ENCODE measurements around the gene CRTC1. TPM values are rescaled to one million over a fixed set of nuclear protein-coding genes. Genes with fewer than 3 reads are reported as not detected.

Gene CRTC1
- total RNA-seq, 1 donor from 2014 or later = 9.1 TPM

DNA sequence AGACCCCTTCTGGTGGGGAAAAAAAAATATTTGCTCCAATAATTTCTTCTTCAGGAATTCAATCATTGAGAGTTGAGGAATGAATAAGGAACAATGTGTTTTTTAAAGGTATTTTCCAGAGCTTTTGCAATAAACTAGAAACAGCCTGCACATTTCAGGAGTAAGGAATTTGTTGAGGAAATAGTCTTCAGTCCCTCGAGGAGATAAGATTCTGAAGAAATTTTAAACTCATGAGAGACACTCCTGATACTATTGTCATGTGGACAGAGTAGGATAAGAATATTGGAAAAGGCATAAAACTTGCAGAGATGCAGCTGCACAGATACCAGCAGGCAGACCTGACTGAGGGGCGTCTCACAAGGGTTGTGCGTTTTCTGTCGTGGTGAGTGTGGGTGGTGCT, 71.0 kb downstream of the CRTC1 start:
- intact Hi-C loops (cut with DNase I) = no loop called here
- DNase-seq = no peak

DNA sequence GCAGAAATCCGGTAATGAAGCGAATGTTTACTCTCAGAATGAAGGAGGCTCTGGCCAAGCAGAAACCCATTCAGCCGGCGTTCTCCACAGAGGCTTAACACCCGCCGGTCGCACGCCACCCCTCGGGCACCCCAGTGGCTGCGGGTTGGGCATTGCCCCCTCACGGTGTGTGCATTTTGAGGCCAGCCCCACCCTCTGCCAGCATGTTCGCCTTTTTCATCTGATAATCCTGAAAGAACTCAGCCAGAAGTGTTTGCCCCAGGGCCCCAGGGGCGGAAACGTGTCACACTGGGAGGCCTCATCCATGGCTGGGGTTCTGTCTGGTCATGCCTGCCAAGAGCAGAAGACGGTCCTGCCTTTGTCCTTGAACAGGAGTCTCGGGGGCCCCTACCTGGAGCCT, 73.4 kb downstream of the CRTC1 start:
- intact Hi-C loops (cut with DNase I) = no loop called here
- DNase-seq (no peak), ATAC-seq (ENCODE audit: poor library complexity) (no peak)

More for the DNA sequence above, 71.0 kb downstream of the CRTC1 start:
- ATAC-seq (ENCODE audit: poor library complexity) = no peak

DNA sequence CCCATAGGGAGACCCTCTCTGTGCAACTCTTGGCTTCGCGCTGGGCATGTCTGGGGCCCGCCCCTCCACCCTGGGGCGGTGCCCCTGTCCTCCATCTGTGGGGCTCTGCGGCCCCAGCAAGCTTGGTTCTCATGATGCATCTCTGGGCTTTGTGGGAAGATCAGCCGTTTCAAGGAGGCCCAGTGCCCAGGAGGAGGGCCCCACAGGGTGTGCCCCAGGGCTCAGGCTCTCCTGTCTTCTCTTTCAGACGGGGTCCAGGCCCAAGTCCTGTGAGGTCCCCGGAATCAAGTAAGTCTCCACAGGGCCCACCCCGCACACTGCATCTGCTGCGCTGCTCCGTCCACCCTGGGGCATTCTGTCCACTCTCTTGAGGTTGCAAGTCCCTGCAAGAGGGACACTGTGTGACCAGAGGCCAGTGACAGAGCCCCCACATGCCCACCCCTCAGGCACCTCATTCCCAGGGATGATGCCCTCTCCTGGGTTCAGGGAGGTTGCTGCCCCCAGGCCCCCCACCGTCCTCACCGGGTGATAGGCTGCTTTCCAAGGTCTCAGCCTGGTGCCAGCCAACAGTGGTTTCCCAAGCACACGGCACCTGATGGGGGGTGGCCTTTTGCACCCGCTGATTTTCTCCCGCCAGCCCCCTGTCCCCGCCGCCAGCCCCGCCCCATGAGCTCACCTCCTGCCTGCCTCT, 76.0 kb downstream of the CRTC1 start:
- intact Hi-C loops (cut with DNase I) = no loop called here
- no peak for ATAC-seq (ENCODE audit: poor library complexity)
- DNase-seq = no peak

DNA sequence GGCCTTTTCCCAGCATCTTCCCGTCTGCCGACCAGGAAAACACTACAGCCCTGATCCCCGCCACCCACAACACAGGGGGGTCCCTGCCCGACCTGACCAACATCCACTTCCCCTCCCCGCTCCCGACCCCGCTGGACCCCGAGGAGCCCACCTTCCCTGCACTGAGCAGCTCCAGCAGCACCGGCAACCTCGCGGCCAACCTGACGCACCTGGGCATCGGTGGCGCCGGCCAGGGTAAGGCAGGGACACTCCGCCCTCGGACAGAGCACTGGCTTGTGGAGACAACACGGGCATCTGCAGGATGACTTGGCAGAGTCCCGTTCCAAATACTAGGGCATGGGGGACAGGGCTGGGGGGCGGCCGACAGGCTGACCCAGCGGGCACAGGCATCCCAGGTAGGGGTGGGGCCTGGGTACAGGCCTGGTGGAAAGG, 76.5 kb downstream of the CRTC1 start:
- ATAC-seq (ENCODE audit: poor library complexity) = no peak
- intact Hi-C loops (cut with DNase I) = no loop called here
- DNase-seq = no peak

DNA sequence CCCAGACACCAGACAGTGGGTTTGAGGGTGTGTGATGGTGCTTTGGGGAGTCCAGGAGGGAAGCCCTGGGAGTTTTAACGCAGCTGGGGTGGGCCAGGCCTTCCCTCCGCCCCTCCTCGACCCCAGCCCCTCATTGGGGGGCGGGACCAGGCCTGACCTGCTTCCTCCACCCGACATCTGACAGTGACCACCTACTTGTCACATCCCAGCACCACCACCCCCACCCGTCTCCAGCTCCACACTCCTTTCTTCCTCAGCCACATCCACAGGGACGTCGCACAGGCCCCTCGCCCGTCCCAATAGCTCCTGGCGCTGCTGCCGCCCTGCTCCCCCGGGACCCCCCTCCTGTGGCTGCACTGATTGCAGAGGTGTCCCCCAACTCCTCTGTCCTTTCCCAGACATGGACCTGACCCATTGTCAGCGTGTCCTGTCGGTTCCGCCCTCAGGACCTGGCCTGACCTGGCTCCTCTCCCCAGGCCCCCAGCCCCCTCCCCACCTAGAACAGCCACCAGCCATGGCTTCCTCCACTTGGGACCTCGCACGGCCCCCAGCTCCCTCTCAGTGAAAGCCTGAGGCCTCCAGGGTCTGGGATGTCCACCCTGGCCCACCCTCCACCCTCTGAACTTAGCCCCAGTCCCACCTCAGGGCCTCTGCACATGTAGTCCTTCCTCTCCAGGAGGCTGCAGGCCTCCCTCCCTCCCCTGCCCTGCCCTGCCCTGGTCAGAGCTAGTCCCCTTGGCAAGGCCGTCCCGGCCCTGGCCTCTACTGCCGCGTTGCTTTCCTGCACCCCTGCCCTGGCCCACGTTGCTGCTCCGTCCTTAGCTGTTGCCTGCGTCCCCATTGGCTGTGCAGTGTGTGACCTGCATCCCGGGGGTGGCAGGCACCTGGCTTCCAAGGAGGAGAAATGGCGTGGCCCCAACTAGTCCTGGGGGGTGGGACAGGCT, 77.2 kb downstream of the CRTC1 start:
- intact Hi-C loops (cut with DNase I) = no loop called here
- no peak for ATAC-seq (ENCODE audit: poor library complexity)
- no peak for DNase-seq

DNA sequence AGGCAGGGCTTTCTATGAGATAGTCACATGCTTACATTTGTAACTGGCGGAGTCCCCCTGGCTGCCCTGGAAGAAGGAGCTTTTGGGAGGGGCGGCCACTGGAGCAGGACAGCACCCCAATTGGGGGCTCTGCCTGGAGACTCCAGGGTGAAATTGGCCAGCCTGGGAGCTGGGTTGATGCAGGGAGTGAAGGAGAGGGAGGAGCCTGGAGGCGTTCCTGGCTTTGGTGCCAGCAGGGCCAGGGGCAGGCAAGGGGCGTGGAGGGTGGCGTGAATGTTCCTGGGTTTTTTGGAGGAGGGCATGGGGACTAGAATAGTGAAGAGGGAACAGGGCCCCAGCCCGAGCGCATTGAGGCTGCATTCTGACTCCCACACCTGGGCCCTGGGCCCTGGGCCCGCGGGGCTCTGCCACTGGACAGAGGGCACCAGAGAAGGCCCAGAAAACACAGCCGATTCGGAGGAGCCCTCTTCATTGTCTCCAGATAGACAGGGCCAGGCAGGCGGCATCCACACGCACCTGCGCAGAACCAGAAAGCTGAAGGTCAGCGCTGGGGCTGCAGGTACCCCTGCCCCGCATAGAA, 78.1 kb downstream of the CRTC1 start:
- intact Hi-C loops (cut with DNase I) = no loop called here
- DNase-seq (no peak), ATAC-seq (ENCODE audit: poor library complexity) (peak; percentile 19)

DNA sequence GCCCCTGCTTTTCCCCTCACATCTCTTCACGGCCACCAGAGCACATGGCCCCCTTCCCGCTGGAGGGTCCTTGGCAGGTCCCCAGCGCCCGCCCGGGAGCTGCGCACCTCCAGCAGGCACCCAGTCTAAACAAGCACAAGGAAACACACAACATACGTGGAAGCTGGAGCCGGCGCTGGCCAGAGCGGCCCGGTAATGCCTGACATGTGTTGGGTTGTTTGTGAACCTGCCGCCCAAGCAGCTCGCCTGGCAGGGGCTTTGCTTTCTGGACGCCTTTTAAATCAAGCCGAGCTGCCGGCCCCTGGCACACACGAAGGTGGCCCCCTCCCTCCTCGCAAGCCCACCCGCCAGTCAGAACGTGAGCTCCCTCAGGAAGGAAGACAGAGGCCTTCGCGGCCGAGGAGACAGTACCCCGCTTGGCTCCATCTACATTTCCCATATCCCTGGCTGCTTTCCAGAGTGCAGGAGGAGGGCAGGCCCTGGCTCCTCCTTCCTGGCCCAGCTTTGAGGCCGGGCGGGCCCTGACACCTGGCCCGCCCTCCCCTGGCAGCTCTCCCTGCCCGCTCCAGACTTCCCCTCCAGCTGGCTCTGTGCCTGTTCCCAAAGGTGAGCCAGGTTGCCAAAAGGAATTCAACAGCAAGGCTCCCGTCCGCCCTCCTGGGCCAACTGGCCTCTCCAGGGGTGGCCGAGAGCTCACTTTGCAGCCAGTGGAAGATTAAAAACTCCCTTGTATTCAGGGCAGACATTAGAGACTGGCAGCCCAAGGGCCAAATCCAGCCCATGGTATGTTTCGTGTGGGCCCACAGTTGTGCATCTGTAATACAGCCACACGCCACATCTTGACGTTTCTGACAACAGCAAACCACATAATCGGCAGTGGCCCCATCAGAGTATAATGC, 78.9 kb downstream of the CRTC1 start:
- DNase-seq = peak; percentile 79
- ATAC-seq (ENCODE audit: poor library complexity) = peak; percentile 90
- intact Hi-C loops (cut with DNase I) = no loop called here

DNA sequence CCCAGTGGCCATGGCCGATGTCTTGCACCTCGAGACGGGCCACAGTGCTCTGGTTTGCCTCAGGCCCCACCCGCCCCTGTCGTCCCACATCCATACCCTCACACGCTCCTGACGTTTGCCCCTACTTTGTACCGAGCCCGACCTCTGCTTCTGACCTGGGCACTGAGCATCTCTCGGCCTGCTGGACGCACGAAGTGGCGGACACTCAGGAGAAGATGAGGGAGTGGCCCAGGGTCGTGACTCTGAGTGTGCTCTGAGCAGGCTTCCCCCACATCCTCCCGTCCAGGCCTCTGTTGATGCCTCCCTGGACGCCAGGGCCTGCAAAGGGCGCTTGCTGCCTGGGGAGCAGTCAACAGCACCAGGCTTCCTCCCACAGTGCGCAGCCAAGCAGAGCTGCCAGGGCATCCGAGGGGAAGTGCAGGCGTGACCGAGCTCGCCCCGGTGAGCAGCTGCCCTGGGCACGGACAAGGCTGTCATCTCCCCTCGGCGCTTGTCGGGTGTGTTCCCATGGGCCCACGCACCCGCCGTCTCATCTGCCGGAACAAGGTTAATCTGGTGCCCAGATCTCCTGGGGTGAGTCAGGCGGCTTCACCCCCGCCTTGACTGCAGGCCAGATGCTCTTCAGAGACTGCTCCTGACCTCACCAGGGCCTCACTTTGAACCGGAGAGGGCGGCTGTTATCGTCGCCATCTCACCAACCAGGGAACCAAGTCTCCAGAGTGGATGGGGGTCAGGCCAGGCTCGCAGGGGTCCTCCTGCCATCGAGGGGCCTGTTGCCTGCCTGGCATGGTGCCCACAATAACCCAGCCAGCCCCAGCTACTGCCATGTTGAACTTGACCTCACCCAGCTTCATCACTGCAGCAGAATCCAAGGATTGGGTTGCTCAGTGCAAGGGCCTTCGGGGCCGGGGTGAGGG, 80.5 kb downstream of the CRTC1 start:
- intact Hi-C loops (cut with DNase I) = no loop called here
- no peak for ATAC-seq (ENCODE audit: poor library complexity)
- no peak for DNase-seq

DNA sequence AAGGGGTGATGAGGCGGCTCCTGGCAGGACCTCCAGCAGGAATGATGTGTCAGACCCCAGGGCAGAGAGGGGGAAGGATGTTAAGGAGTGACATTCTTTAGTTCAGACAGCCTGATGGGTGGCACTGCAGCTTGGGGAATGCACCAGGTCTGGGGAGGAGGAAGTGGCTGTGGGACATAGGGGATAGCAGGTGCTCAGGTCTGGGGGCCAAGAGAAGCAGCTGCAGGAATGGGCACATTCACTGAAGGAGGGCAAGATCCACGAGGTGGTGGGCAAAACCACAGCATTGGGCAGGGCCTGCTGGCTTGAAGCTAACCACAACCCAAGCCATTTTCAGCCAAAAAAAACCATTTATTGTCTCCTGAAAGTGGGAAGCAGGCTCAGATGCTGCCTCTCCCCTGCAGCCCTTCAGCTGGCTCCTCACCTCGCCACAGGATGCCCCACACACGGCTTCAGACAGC, 81.1 kb downstream of the CRTC1 start:
- intact Hi-C loops (cut with DNase I) = no loop called here
- DNase-seq (no peak), ATAC-seq (ENCODE audit: poor library complexity) (no peak)

DNA sequence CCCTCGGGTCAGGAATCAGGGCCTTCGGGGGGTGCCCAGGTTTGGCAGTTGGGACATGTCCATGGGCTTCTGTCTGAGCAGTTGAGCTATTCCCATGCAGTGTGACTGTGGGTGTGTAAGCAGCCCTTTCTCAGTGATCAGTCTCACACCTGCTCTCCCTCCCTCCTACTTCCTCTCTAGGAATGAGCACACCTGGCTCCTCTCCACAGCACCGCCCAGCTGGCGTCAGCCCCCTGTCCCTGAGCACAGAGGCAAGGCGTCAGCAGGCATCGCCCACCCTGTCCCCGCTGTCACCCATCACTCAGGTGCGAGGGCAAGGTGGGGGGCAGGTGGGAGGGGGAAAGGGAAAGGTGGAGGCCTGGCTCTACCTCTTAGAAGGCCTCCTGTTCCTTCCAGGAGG, 81.7 kb downstream of the CRTC1 start:
- intact Hi-C loops (cut with DNase I) = no loop called here
- ATAC-seq (ENCODE audit: poor library complexity) (no peak), DNase-seq (no peak)

DNA sequence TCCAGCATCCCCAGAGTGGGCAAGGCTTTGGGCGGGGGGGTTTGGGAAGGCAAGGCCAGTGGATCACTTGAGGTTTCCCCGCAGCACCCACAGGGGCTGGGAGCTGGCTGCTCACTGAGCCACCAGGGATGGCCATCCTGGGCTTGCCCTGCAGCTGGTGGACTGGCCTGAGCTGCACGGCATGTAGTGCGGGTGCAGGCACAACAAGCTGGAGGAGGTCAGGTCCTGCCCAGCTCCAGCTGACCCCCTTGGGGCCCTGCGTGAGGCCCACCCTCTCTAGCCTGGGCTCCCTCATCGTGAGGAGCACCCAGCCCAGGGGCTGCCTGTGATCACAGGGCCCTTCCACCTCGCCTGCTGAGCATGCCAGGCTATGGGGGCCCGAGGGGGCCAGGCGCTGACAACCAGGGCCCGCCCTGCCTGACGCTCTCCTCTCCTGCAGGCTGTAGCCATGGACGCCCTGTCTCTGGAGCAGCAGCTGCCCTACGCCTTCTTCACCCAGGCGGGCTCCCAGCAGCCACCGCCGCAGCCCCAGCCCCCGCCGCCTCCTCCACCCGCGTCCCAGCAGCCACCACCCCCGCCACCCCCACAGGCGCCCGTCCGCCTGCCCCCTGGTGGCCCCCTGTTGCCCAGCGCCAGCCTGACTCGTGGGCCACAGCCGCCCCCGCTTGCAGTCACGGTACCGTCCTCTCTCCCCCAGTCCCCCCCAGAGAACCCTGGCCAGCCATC, 84.7 kb downstream of the CRTC1 start:
- ATAC-seq (ENCODE audit: poor library complexity) = no peak
- intact Hi-C loops (cut with DNase I) = no loop called here
- DNase-seq = no peak

DNA sequence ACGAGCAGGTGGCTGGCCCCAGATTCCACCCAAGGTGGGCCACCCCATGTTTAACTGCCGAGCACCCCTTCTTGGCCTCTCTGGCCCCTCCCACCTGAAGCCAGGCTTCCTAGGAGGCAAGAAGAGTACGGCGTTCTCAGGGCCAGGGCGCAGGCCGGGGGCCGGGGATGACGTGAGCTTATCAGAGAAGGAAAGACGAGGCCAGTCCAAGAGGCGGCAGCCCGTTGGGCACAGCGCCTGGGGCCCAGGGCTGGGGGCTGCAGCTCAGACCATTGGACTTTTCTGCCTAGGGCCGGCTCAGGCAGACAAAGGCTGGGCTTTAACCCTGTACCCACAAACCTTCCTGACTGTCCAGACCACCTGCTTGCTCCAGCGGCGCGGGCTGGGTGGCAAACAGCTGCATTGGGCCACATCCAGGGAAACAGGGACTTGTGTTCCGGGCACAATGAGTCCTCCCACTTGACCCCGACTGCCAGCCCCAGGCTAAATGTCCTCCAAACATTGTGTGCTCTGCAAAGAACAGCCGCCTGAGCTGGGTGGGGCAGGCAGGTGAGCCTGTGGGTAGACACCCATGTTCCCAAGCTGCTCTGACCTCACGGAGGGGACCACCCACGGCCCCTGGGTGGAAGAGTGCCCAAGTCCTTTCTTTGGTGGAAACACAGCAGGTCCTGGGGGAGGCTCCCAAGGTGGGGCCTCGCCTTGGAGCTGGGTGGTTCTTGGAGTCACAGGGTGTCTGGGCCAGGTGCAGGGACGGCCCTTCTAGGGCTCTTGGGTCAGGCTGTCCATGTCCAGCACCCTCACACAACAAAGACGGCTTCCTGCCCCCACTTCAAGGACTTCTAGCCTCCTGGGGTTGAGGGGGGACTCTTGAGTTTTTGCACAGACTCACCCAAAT, 85.8 kb downstream of the CRTC1 start:
- intact Hi-C loops (cut with DNase I) = no loop called here
- DNase-seq (no peak), ATAC-seq (ENCODE audit: poor library complexity) (no peak)

DNA sequence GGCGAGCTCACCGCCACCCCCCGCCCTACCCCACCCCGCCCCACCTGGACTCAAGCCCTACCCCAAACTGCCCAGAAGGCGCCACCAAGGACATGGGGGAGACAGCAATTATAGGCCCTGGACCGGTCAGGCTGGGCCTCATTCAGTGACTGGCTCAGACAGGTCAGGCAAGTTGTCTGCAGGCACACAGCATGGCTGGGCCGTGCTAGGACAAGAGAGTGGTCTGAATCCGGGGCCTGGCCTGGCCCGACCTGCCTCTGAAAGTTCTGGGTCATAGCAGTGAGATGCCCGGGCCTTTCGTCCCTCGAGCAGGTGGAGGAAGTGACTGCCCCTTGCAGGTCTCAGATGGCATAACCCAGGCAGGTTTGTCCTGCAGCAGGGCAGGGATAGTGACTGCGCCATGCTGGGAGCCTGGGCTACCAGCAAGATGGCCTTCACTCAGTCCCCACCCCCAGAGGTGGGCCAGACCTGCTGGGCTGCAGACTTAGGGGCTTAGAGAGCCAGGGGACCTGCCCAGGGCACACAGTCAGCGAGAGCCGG, 86.6 kb downstream of the CRTC1 start:
- ATAC-seq (ENCODE audit: poor library complexity) (no peak), DNase-seq (no peak)
- intact Hi-C loops (cut with DNase I) = no loop called here

DNA sequence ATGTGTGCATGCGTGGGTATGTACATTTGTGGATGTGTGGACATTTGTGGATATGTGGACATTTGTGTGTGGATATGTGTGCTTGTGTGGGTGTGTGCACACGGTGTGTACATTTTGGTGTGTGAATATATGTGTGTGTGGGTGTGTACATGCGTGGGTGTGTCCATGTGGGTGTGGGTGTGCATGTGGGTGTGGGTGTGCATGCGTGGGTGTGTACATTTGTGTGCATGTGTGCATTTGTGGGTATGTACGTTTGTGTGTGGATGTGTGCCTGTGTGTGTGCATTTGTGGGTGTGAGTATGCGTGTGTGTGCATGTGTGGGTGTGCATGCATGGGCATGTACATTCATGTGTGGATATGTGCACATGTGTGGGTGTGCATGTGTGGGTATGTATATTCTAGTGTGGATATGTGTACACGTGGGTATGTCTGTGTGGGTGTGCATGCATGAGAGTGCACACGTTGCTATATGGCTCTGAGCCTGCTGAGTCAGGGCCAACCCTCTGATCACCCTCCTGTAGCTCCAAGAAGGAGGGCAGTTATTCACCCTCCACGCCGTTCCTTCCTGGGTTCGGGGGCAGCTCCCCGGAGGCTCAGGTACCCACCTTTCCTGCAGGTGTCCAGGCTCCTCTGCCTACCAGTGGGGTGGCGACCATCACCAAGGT, 87.3 kb downstream of the CRTC1 start:
- DNase-seq (no peak), ATAC-seq (ENCODE audit: poor library complexity) (no peak)
- intact Hi-C loops (cut with DNase I) = no loop called here
